ENCODE data around the gene NDUFS8. TPM values are rescaled to one million over a fixed set of nuclear protein-coding genes. Genes with fewer than 3 reads are reported as not detected.
A peak's percentile ranks its signal among the peaks of the same experiment; 100 is the strongest.

Gene NDUFS8
- total RNA-seq, 3 donors from 2014 or later (not counting 1 experiment from before 2014, with no cell fraction given), result 84.5 to 95.2 (median 90.7) TPM

DNA sequence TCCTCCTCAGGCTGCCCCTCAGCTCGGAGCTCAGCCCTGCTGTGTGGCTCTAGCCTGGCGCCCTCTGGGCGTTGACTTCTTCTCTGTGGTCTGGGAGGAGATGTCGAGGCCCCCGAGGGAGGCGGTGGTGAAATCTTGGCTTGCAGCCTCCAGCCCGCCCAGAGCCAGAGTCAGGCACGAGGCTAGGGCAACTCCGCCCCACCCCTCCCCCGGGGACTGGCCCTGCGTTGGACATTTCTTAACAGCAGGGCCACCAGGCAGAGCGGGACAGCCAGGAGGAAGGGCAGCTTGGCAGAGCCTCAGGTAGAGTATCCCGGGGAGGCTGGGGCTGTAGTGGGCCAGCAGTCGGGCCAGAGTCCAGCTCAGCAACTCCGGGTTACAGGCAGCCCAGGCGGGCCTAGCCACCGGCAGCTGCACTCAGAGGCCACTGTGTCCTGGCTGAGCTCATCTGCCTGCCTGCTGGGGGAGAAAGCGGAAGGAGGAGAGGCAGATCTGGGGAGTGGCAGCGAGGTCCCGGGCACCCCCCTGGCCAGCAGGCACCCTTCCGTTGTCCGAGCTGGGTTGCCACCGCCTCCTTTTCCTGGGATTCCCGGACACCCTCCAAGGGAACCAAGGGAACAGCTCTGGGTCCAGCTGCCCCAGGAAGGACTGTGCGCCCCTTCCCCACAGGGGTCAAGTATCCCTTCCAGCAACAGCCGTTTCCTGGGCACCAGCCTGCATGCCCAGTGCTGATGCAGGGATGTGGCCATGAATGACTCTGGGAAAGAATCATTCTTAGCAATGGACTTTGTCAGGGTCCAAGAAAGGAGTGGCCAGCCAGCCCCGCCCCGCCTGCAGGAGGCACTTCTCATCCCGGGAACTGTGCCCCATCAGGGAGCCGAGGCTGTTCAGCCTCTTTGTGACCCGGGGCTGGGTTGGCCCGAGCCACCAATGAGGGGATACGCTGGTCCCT is 20.1 kb upstream of the NDUFS8 start, which contains the start of gene ALDH3B1:
Gene ALDH3B1, plus strand, starts transcription at position 238 of the 952 bp plus-strand sequence. CDS start 4,971 bp downstream, outside the sequence.
- Mint-ChIP-seq H3K36me3 (no peaks in the 10 kb centered on the region), H3K4me1 (peaks cover 21 to 26% of the 10 kb centered on the region in 2 donors), H3K27me3 (ENCODE audit: low read depth in 2 of 2) (no peaks in the 10 kb centered on the region), H3K4me3 (peak within 1 kb of the TSS; percentile 74), H3K9me3 (no peaks in the 10 kb centered on the region), H3K27ac (peak within 1 kb of the TSS in 1 of 2 donors; percentile 88)
- Histone ChIP-seq H3K27ac (ENCODE audit: low read length) (peak within 1 kb of the TSS; percentile 47), H3K4me3 (ENCODE audit: low read length) (peak within 1 kb of the TSS; percentile 8), H3K4me1 (ENCODE audit: control insufficient read depth, insufficient read depth, low read length) (peaks cover 54% of the 10 kb centered on the region), H3K9me3 (ENCODE audit: control insufficient read depth, insufficient read depth, low read length) (no peaks in the 10 kb centered on the region), H3K36me3 (ENCODE audit: control insufficient read depth, insufficient read depth, low read length) (no peaks in the 10 kb centered on the region), H3K27me3 (ENCODE audit: control insufficient read depth, insufficient read depth, low read length) (no peaks in the 10 kb centered on the region)
- TF ChIP-seq, protein P1, sequence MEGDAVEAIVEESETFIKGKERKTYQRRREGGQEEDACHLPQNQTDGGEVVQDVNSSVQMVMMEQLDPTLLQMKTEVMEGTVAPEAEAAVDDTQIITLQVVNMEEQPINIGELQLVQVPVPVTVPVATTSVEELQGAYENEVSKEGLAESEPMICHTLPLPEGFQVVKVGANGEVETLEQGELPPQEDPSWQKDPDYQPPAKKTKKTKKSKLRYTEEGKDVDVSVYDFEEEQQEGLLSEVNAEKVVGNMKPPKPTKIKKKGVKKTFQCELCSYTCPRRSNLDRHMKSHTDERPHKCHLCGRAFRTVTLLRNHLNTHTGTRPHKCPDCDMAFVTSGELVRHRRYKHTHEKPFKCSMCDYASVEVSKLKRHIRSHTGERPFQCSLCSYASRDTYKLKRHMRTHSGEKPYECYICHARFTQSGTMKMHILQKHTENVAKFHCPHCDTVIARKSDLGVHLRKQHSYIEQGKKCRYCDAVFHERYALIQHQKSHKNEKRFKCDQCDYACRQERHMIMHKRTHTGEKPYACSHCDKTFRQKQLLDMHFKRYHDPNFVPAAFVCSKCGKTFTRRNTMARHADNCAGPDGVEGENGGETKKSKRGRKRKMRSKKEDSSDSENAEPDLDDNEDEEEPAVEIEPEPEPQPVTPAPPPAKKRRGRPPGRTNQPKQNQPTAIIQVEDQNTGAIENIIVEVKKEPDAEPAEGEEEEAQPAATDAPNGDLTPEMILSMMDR (IDR thresholded peaks at IDR 0.05), result no peak
- DNase-seq, result no peak
- ATAC-seq, result peak; percentile 40 to 75 (median 69)
- WGBS (ENCODE audit: insufficient coverage), result 49% methylated on average over 33 of the region's 33 CpGs
- intact Hi-C loops (cut with micrococcal nuclease), result no loop called here

DNA sequence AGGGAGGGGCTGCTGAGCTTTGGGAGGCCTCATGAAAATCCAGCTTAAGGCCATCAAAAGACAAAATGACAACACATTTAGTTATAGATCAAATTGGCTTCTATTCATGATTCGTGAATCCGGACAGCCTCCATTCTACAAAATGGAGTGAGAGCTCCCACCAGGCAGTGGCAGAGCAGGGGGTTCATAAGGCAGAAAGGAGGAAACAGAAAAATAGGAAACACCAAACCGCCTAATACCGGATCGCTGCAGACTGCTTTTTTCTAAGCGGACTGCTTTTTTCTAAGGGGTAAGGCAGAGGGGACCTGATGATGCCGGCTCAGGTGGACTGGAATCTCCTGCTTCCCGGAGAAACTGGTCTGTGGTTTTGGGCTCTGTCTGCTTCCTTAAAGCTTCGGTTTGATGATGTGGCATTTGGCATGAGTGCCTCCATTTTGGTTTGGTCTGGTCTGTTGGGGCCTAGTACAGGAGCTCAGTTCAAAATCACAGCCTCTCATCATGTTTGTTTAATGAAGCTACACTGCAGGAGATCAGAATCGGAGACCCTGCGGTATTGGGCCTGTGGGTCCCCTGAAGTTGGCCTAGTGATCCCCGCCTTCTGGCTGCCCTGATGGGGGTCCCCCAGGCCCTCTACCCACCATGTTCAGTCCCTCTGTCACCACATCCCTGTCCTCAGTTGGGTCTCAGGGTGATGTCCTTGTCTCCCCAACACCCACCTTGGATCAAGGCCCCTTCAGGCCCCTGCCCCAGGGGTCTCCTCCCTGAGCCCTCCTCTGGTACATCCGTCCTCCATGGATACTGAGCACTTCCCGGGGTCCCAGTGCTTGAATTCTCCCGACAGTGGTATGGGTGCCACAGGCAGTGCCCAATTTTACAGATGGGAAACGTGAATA is 19.2 kb upstream of the NDUFS8 start:
- TF ChIP-seq, protein P1 (IDR thresholded peaks at IDR 0.05), result no peak
- intact Hi-C loops (cut with micrococcal nuclease), result no loop called here
- no peak overlapping the region for H3K4me3 ChIP-seq (ENCODE audit: low read length)
- no peaks in the 10 kb centered on the region for H3K36me3 Mint-ChIP-seq
- H3K4me3 Mint-ChIP-seq, result peak overlapping the region; percentile 21
- no peak overlapping the region for H3K27ac ChIP-seq (ENCODE audit: low read length)
- no peaks in the 10 kb centered on the region for H3K9me3 Mint-ChIP-seq
- 78% methylated on average over 16 of the region's 16 CpGs for WGBS (ENCODE audit: insufficient coverage)
- H3K4me1 ChIP-seq (ENCODE audit: control insufficient read depth, insufficient read depth, low read length), result peaks cover 54% of the 10 kb centered on the region
- H3K27me3 ChIP-seq (ENCODE audit: control insufficient read depth, insufficient read depth, low read length), result no peaks in the 10 kb centered on the region
- peaks cover 21 to 26% of the 10 kb centered on the region in 2 donors for H3K4me1 Mint-ChIP-seq
- H3K27ac Mint-ChIP-seq, result peak overlapping the region in 1 of 2 donors; percentile 24
- H3K27me3 Mint-ChIP-seq (ENCODE audit: low read depth in 2 of 2), result no peaks in the 10 kb centered on the region
- ATAC-seq, result no peak
- H3K9me3 ChIP-seq (ENCODE audit: control insufficient read depth, insufficient read depth, low read length), result no peaks in the 10 kb centered on the region
- no peaks in the 10 kb centered on the region for H3K36me3 ChIP-seq (ENCODE audit: control insufficient read depth, insufficient read depth, low read length)
- no peak for DNase-seq

DNA sequence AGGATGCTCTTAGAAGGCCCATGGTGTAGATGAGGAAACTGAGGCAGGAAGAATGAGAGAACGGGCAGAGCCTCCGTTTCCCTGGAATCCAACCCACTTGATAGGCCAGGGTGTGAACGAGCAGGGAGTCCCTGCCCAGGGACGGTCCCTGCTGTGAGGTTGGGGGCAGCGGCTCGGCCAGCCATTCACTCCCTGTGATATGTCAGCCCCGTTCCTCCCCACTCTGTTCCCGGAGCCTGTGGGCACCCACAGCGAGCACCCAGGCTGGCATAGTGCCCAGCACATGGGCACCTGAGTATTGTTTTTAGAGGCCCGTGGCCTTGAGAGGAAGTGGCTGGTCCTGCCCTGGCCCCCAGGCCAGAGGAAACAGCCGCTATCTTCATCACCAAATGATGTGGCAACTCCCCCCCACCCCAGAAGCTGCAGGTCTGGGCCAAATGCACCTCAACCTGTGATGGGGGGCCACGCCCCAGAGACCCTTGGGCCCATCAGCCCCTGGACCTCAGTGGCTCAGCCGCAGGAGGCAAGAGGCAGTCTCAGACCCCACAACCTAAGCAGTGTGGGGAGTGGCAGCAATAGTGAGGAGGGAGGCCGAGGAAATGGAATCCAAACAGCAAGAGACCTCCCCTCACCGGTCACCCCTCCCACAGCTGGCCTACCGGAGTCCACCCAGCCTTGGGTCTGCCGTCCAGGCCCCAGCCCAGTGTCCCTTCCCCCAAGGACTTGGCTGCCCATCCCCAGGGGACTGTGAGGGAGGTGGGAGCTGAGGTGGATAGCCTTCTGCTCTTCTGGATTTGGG is 18.2 kb upstream of the NDUFS8 start:
- Mint-ChIP-seq H3K27me3 (ENCODE audit: low read depth in 2 of 2) (no peaks in the 10 kb centered on the region), H3K4me3 (no peak overlapping the region), H3K9me3 (no peaks in the 10 kb centered on the region), H3K4me1 (peaks cover 21 to 26% of the 10 kb centered on the region in 2 donors), H3K27ac (peak overlapping the region in 1 of 2 donors; percentile 24), H3K36me3 (no peaks in the 10 kb centered on the region)
- WGBS (ENCODE audit: insufficient coverage), result 39% methylated on average over 13 of the region's 17 CpGs
- H3K9me3 ChIP-seq (ENCODE audit: control insufficient read depth, insufficient read depth, low read length), result no peaks in the 10 kb centered on the region
- H3K27ac ChIP-seq (ENCODE audit: low read length), result peak overlapping the region; percentile 6
- DNase-seq, result no peak
- TF ChIP-seq, protein P1 (IDR thresholded peaks at IDR 0.05), result no peak
- no peaks in the 10 kb centered on the region for H3K36me3 ChIP-seq (ENCODE audit: control insufficient read depth, insufficient read depth, low read length)
- H3K27me3 ChIP-seq (ENCODE audit: control insufficient read depth, insufficient read depth, low read length), result no peaks in the 10 kb centered on the region
- ATAC-seq, result no peak
- intact Hi-C loops (cut with micrococcal nuclease), result no loop called here
- no peak overlapping the region for H3K4me3 ChIP-seq (ENCODE audit: low read length)
- peaks cover 54% of the 10 kb centered on the region for H3K4me1 ChIP-seq (ENCODE audit: control insufficient read depth, insufficient read depth, low read length)
